ENCODE data around the gene LCP2. TPM values are rescaled to one million over a fixed set of nuclear protein-coding genes. Genes with fewer than 3 reads are reported as not detected.

LCP2 gene
- total and polyA plus RNA-seq, 2 of the 8 experiments (the other 6 are each of a cell fraction or from before 2014, with no cell fraction given), result 0.26 to 0.33 TPM

- TF ChIP-seq RXRA (IDR thresholded peaks at IDR 0.05; ENCODE audit: insufficient read depth, low read depth, low read length) (no peak), RFX5 (IDR thresholded peaks at IDR 0.05; ENCODE audit: borderline replicate concordance, low read depth, low read length) (no peak), BACH1 (IDR thresholded peaks at IDR 0.05; ENCODE audit: low read length) (no peak), CBX8 (IDR thresholded peaks at IDR 0.05; ENCODE audit: borderline replicate concordance, low read depth, low read length) (no peak), NANOG (IDR thresholded peaks at IDR 0.05; ENCODE audit: insufficient read depth, low read depth, low read length, poor library complexity, severe bottlenecking) (no peak)
- TF ChIP-seq, protein P1, sequence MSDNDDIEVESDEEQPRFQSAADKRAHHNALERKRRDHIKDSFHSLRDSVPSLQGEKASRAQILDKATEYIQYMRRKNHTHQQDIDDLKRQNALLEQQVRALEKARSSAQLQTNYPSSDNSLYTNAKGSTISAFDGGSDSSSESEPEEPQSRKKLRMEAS (IDR thresholded peaks at IDR 0.05), result no peak
Measured at GRCh38 chr5:170211575-170212334, 85.8 kb downstream of the LCP2 start (continued).

Measured in H1 (cell line).